Neural crest cell (in vitro differentiated cells): ENCODE results near the gene DAPK2. TPM values are rescaled to one million over a fixed set of nuclear protein-coding genes. Genes with fewer than 3 reads are reported as not detected.
A peak's percentile ranks its signal among the peaks of the same experiment; 100 is the strongest.

ENCODE experiments used
- DNase-seq: peaks from one replicate; pipeline ENCODE4 v3.0.0; 2021; ENCODE audit warnings: low read depth, mixed read lengths, low spot score
- H3K27ac Mint-ChIP-seq: one replicate; pipeline ENCODE4 v1.8.0; 2021; ENCODE audit warnings: mild to moderate bottlenecking, mixed read lengths; ENCODE audit not compliant: unreplicated experiment
- H3K27me3 Mint-ChIP-seq: 2 replicates; pipeline ENCODE4 v1.8.0; 2021; ENCODE audit warnings: low read depth, mild to moderate bottlenecking, mixed read lengths
- H3K36me3 Mint-ChIP-seq: 2 replicates; pipeline ENCODE4 v1.8.0; 2021; ENCODE audit warnings: low read depth, mild to moderate bottlenecking, mixed read lengths
- H3K4me1 Mint-ChIP-seq: 2 replicates; pipeline ENCODE4 v1.8.0; 2021; ENCODE audit warnings: mixed read lengths
- H3K4me3 Mint-ChIP-seq: one replicate; pipeline ENCODE4 v1.8.0; 2021; ENCODE audit warnings: mild to moderate bottlenecking, mixed read lengths
- H3K9me3 Mint-ChIP-seq: 2 replicates; pipeline ENCODE4 v1.8.0; 2021; ENCODE audit warnings: mixed read lengths
- total RNA-seq: library from RNA; stranded (reverse); gene quantifications from 2 replicates; pipeline ENCODE4 v1.2.1, GENCODE V29; 2021
- TF ChIP-seq, protein P1 (sequence below): fragments of 200-600 bp; sonication (generic); conservative IDR thresholded peaks from 2 replicates; pipeline ENCODE4 v1.5.0; 2021; ENCODE audit warnings: antibody characterized with exemption, mild to moderate bottlenecking

DAPK2 gene
- total RNA-seq, 1 donor from 2014 or later, result 8.5 TPM

DNA sequence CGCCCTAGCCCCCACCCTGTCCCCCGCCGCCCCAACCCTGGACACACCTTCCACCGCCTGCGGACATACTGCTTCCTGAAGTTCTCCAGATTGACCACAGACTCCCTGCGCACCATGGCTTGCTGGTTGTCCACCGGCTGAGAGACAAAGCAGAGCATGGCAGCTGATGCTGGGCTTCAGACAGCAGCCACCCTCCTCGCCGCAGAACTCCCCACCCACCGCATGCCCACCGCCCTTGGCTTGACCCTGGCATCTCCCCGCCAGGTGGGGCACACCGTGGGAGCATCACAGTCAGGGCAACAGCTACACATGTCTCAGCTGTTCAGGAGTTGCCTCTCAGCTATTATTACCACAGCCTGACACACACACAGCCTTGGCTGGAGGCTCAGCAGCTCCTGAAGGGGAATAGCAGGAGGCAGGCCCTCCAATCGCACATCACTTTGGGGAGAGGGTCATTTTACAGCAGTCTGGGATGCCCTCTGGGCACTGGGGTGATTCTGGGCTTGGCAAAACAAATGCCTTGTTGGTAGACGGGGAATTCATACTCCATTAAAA, 134.1 kb downstream of the DAPK2 start:
- Mint-ChIP-seq H3K4me1 (peaks cover 23% of the 10 kb centered on the region), H3K4me3 (no peak overlapping the region), H3K27me3 (no peaks in the 10 kb centered on the region), H3K36me3 (no peaks in the 10 kb centered on the region), H3K27ac (no peak overlapping the region), H3K9me3 (no peaks in the 10 kb centered on the region)
- DNase-seq, result no peak
- TF ChIP-seq, protein P1, sequence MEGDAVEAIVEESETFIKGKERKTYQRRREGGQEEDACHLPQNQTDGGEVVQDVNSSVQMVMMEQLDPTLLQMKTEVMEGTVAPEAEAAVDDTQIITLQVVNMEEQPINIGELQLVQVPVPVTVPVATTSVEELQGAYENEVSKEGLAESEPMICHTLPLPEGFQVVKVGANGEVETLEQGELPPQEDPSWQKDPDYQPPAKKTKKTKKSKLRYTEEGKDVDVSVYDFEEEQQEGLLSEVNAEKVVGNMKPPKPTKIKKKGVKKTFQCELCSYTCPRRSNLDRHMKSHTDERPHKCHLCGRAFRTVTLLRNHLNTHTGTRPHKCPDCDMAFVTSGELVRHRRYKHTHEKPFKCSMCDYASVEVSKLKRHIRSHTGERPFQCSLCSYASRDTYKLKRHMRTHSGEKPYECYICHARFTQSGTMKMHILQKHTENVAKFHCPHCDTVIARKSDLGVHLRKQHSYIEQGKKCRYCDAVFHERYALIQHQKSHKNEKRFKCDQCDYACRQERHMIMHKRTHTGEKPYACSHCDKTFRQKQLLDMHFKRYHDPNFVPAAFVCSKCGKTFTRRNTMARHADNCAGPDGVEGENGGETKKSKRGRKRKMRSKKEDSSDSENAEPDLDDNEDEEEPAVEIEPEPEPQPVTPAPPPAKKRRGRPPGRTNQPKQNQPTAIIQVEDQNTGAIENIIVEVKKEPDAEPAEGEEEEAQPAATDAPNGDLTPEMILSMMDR, result no peak

DNA sequence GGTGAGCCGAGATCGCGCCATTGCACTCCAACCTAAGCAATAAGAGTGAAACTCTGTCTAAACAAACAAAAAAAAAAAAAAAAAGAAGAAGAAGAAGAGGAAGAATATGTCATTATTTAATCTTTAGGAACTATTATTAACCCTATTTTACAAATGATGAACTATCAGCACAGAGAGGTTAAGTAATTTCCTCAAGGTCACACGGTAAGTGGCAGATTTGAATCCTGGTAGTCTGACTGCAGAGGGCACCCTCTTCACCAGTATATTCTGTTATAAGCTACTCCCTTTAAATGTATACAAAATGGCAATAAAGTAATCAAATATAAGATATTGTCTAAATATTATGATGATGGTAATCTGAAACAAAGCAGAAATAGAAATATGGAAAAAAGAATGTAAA, 135.1 kb downstream of the DAPK2 start:
- Mint-ChIP-seq H3K9me3 (no peaks in the 10 kb centered on the region), H3K4me1 (peaks cover 15% of the 10 kb centered on the region), H3K27me3 (no peaks in the 10 kb centered on the region), H3K27ac (no peak overlapping the region), H3K4me3 (no peak overlapping the region), H3K36me3 (no peaks in the 10 kb centered on the region)
- TF ChIP-seq, protein P1, result no peak
- DNase-seq, result no peak

- peaks cover 6% of the 10 kb centered on the region for H3K4me1 Mint-ChIP-seq
- H3K9me3 Mint-ChIP-seq, result no peaks in the 10 kb centered on the region
- no peaks in the 10 kb centered on the region for H3K27me3 Mint-ChIP-seq
- no peaks in the 10 kb centered on the region for H3K36me3 Mint-ChIP-seq
- no peak for DNase-seq
- TF ChIP-seq, protein P1, result no peak
- H3K27ac Mint-ChIP-seq, result no peak overlapping the region
- no peak overlapping the region for H3K4me3 Mint-ChIP-seq
Measured at GRCh38 chr15:63909819-63910437, 136.4 kb downstream of the DAPK2 start.

- Mint-ChIP-seq H3K9me3 (no peaks in the 10 kb centered on the region), H3K4me3 (no peak overlapping the region), H3K27ac (peak overlapping the region; percentile 50), H3K36me3 (no peaks in the 10 kb centered on the region), H3K27me3 (no peaks in the 10 kb centered on the region), H3K4me1 (peaks cover 12% of the 10 kb centered on the region)
- no peak for DNase-seq
- TF ChIP-seq, protein P1, result no peak
Measured at GRCh38 chr15:63908991-63909390, 137.3 kb downstream of the DAPK2 start.

DNA sequence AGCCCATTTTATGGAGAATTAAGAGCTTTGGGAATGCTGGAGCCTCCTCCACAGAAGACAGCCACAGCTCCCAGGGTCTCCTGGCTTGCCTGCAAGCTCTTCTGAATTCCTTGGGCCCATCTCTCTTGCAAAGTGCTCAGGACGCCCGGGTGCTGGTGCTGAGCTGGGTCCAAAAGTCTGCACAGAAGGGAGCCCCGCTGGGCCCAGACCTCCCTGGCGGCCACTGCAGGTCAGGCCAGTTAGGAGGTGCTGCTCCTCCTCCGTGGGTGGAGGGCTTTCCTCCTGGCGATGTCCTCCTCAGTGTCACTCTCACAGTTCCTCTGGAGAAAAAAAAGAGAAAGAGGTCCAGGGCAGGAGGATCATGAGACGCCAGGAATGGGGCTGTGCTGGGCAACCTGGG, 138.0 kb downstream of the DAPK2 start:
- H3K4me1 Mint-ChIP-seq, result peaks cover 12% of the 10 kb centered on the region
- H3K9me3 Mint-ChIP-seq, result no peaks in the 10 kb centered on the region
- no peak overlapping the region for H3K27ac Mint-ChIP-seq
- H3K36me3 Mint-ChIP-seq, result no peaks in the 10 kb centered on the region
- H3K4me3 Mint-ChIP-seq, result no peak overlapping the region
- no peaks in the 10 kb centered on the region for H3K27me3 Mint-ChIP-seq
- DNase-seq, result no peak
- TF ChIP-seq, protein P1, result no peak
